ENCODE measurements around the gene TMEM151A.

GRCh38 chr11:66291303-66291705 lies 390 bp upstream of the TMEM151A start:
- TF ChIP-seq CTCF (IDR thresholded peaks at IDR 0.05) (no peak), POLR2A (IDR thresholded peaks at IDR 0.05) (no peak)
